B cell (primary cell): ENCODE measurements around the gene SOX18. TPM values are rescaled to one million over a fixed set of nuclear protein-coding genes. Genes with fewer than 3 reads are reported as not detected.

Experiments used
- ATAC-seq: fragments of 200-7000 bp; cut with Tn5 transposase; one replicate; pipeline ENCODE4 v1.10.0; 2021; ENCODE audit warnings: low read depth, mild to moderate bottlenecking, moderate number of reproducible peaks, moderate library complexity
- CTCF ChIA-PET: fragments of 350-600 bp; sonication (Branson Sonifier 250); formaldehyde crosslinking; loops from one replicate; lab custom pipeline; 2021; ENCODE audit warnings: antibody characterized with exemption, inconsistent platforms; lab: Charles Lee
- POLR2A ChIA-PET: fragments of 350-600 bp; sonication (Branson Sonifier 250); formaldehyde crosslinking; loops from one replicate; lab custom pipeline; 2021; ENCODE audit warnings: antibody characterized with exemption; lab: Charles Lee
- DNase-seq: peaks from one replicate; pipeline ENCODE4 v3.0.0; 2013
- H2AFZ ChIP-seq: 2 replicates; pipeline ENCODE4 v1.6.1; 2012; ENCODE audit warnings: mild to moderate bottlenecking, low read depth, low read length; ENCODE audit not compliant: insufficient read depth, poor library complexity, severe bottlenecking
- H3K27ac ChIP-seq, 2 donors: 1 replicate in 1 of 2; 2 replicates in 1 of 2; pipeline ENCODE4 v1.5.1; 2012 to 2013; ENCODE audit warnings: low read length in 2 of 2, mild to moderate bottlenecking in 2 of 2, moderate library complexity in 1 of 2
- H3K27me3 ChIP-seq, 4 experiments: fragments of 200-600 bp in 1 of 4; sonication (generic) in 1 of 4; replicated peaks in 1 of 4; 1 replicate in 2 of 4; 2 replicates in 2 of 4; pipeline versions ENCODE4 v1.6.1 to v1.7.0; 2013 to 2016; ENCODE audit warnings: low read length in 3 of 4, mild to moderate bottlenecking in 2 of 4, mixed read lengths in 1 of 4, moderate library complexity in 1 of 4; ENCODE audit not compliant: insufficient read depth in 4 of 4, control insufficient read depth in 3 of 4; ENCODE audit errors: control extremely low read depth in 1 of 4
- H3K36me3 ChIP-seq, 2 experiments: replicated peaks in 1 of 2; 1 replicate in 1 of 2; 2 replicates in 1 of 2; pipeline versions ENCODE4 v1.6.1 to v1.7.1; 2013; ENCODE audit warnings: low read length in 1 of 2; ENCODE audit not compliant: insufficient read depth in 2 of 2, control insufficient read depth in 1 of 2; ENCODE audit errors: control extremely low read depth in 1 of 2, extremely low read depth in 1 of 2
- H3K4me1 ChIP-seq, 2 donors: fragments of 200-600 bp in 1 of 2; sonication (generic) in 1 of 2; 1 replicate in 1 of 2; 2 replicates in 1 of 2; pipeline versions ENCODE4 v1.5.1 to v1.6.1; 2013 to 2017; ENCODE audit warnings: low read length in 2 of 2; ENCODE audit not compliant: control insufficient read depth in 2 of 2, insufficient read depth in 2 of 2
- H3K4me2 ChIP-seq: replicated peaks from 2 replicates; pipeline ENCODE3; 2012; ENCODE audit warnings: mild to moderate bottlenecking, low read depth, low read length; ENCODE audit not compliant: poor library complexity, severe bottlenecking
- H3K4me3 ChIP-seq, 5 experiments: fragments of 200-600 bp in 1 of 5; sonication (generic) in 1 of 5; 1 replicate in 3 of 5; 2 replicates in 2 of 5; pipeline versions ENCODE4 v1.5.1 to v1.7.0; 2011 to 2016; ENCODE audit warnings: low read length in 4 of 5, mild to moderate bottlenecking in 4 of 5, low read depth in 2 of 5, control low read depth in 1 of 5, moderate library complexity in 1 of 5; ENCODE audit not compliant: insufficient read depth in 1 of 5; ENCODE audit errors: control extremely low read depth in 1 of 5, extremely low read depth in 1 of 5
- H3K79me2 ChIP-seq: fragments of 200-600 bp; sonication (generic); one replicate; pipeline ENCODE4 v1.6.0; 2016; ENCODE audit warnings: low read length; ENCODE audit not compliant: control insufficient read depth, insufficient read depth
- H3K9ac ChIP-seq: fragments of 200-600 bp; sonication (generic); 2 replicates; pipeline ENCODE4 v1.6.1; 2017; ENCODE audit warnings: mild to moderate bottlenecking, low read length, moderate library complexity
- H3K9me3 ChIP-seq, 3 donors: one replicate each; pipeline versions ENCODE4 v1.6.1 to v1.7.1; 2013; ENCODE audit warnings: low read length in 2 of 3; ENCODE audit not compliant: control insufficient read depth in 2 of 3, insufficient read depth in 1 of 3; ENCODE audit errors: control extremely low read depth in 1 of 3
- H4K20me1 ChIP-seq: 2 replicates; pipeline ENCODE4 v1.6.0; 2012; ENCODE audit warnings: mild to moderate bottlenecking, low read length; ENCODE audit not compliant: insufficient read depth, control insufficient read depth, poor library complexity, severe bottlenecking
- H3K27ac Mint-ChIP-seq: one replicate; pipeline ENCODE4 v1.8.0; 2021; ENCODE audit warnings: mixed read lengths
- H3K27me3 Mint-ChIP-seq: one replicate; pipeline ENCODE4 v1.8.0; 2021; ENCODE audit warnings: mixed read lengths
- H3K4me1 Mint-ChIP-seq: one replicate; pipeline ENCODE4 v1.8.0; 2021; ENCODE audit warnings: mixed read lengths
- H3K4me3 Mint-ChIP-seq: one replicate; pipeline ENCODE4 v1.8.0; 2021; ENCODE audit warnings: mixed read lengths
- H3K9me3 Mint-ChIP-seq: one replicate; pipeline ENCODE4 v1.8.0; 2022; ENCODE audit warnings: mixed read lengths; ENCODE audit not compliant: insufficient read depth
- EZH2 ChIP-seq: IDR thresholded peaks from 2 replicates; pipeline ENCODE4 v1.6.1; 2012; ENCODE audit warnings: borderline replicate concordance, low read depth, mild to moderate bottlenecking, moderate library complexity, low read length; ENCODE audit not compliant: insufficient read depth, poor library complexity, severe bottlenecking
- WGBS: methylation state at CpG from one replicate; pipeline ENCODE4 v1.1.5; 2013; ENCODE audit warnings: missing lambda C conversion rate; ENCODE audit not compliant: insufficient coverage; 5-methylcytosine and 5-hydroxymethylcytosine counted together
- intact Hi-C: fragments of 100-400 bp; cut with micrococcal nuclease; formaldehyde crosslinking; loops from one replicate; pipeline ENCODE4 v1.10.0; 2022
- polyA plus RNA-seq: library from polyadenylated mRNA; depleted of rRNA; stranded (reverse); fragments of >200 nt; gene quantifications from 2 replicates; pipeline ENCODE4 v1.2.3, GENCODE V29; 2012
- total RNA-seq, 2 donors: library from RNA; stranded (reverse); fragments of 120-200 nt in 1 of 2; gene quantifications; 1 replicate in 1 of 2; 2 replicates in 1 of 2; pipeline versions ENCODE4 v1.2.3 to v1.2.4, GENCODE V29; 2013 to 2022
- TF ChIP-seq, protein P1 (sequence below): fragments of 200-600 bp; IDR thresholded peaks from one replicate; pipeline ENCODE4 v1.8.0; 2022; ENCODE audit warnings: antibody characterized with exemption, mild to moderate bottlenecking

The SOX18 gene
- total and polyA plus RNA-seq, 2 donors (not counting 1 experiment from before 2014, with no cell fraction given): not detected

DNA sequence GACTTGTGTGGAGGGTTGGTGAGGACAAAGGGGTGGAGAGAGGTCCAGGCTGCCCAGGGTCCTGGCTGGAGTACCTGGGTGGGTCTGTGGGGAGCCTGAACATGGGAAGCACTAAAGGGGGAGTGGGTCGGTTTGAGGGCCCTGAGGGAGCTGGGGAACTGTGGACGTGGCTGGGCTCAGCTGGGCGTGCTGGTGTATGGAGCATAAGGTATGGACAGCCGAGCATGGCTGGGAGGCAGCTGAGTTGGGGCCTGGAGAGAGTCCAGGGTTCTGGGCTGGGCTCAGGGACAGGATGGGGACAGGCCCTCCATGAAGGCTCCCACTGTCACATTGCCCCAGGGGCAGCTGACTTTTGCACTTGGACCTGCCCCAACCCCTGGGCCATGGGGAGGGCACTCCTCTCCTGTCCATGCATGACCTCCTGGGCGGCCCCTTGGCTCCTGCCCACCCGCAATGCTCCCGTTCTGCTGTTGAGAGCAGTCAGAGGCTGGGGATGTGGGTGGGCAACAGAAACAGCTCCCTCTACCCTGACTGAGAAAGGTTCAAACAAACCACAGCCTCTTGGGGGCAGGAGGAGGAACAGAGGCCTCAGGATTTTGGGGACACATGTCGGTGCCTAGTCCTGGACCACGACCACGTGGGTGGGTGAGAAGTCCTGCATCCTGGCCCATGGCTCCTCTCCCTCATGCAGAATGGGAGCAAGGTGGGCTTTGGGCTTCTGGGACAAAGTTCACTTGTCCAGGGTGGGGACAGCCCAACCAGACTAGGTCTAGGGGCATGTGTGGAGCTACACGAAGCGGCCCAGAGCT, 9.0 kb downstream of the SOX18 start:
- H3K4me1 Mint-ChIP-seq: peaks cover 23% of the 10 kb centered on the region
- Histone ChIP-seq H3K4me1 (peaks cover 31 to 32% of the 10 kb centered on the region in 2 donors), H2AFZ (no peak overlapping the region), H3K9me3 (peaks cover 0 to 3% (median 0%) of the 10 kb centered on the region in 3 donors), H3K4me3 (no peak overlapping the region), H3K27me3 (peaks cover 0 to 26% (median 11%) of the 10 kb centered on the region in 4 experiments), H3K4me2 (no peak overlapping the region), H3K36me3 (no peaks in the 10 kb centered on the region), H4K20me1 (peaks cover 6% of the 10 kb centered on the region), H3K27ac (no peak overlapping the region), H3K79me2 (no peaks in the 10 kb centered on the region), H3K9ac (no peak overlapping the region)
- DNase-seq (no peak), ATAC-seq (no peak)
- H3K27ac Mint-ChIP-seq: peak overlapping the region; percentile 32
- TF ChIP-seq, protein P1, sequence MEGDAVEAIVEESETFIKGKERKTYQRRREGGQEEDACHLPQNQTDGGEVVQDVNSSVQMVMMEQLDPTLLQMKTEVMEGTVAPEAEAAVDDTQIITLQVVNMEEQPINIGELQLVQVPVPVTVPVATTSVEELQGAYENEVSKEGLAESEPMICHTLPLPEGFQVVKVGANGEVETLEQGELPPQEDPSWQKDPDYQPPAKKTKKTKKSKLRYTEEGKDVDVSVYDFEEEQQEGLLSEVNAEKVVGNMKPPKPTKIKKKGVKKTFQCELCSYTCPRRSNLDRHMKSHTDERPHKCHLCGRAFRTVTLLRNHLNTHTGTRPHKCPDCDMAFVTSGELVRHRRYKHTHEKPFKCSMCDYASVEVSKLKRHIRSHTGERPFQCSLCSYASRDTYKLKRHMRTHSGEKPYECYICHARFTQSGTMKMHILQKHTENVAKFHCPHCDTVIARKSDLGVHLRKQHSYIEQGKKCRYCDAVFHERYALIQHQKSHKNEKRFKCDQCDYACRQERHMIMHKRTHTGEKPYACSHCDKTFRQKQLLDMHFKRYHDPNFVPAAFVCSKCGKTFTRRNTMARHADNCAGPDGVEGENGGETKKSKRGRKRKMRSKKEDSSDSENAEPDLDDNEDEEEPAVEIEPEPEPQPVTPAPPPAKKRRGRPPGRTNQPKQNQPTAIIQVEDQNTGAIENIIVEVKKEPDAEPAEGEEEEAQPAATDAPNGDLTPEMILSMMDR: no peak
- no peak for TF ChIP-seq EZH2
- POLR2A ChIA-PET: no interaction called here
- no peaks in the 10 kb centered on the region for H3K9me3 Mint-ChIP-seq
- H3K4me3 Mint-ChIP-seq: peak overlapping the region; percentile 59
- peaks cover 20% of the 10 kb centered on the region for H3K27me3 Mint-ChIP-seq
- intact Hi-C loops: no loop called here
- WGBS: 68% methylated on average over 11 of the region's 12 CpGs
- CTCF ChIA-PET: interaction anchor here (0.8 to 6.4 kb wide), 12 partner anchors 13 to 155 kb away, joined by 3 to 108 read pairs (median 5); partner anchors contain the start of genes LKAAEAR1, OPRL1, RGS19 and TCEA2
